HTR-8/SVneo (cell line): ENCODE results near the gene HOXA4.

ENCODE experiments used
- DNase-seq: peaks from one replicate; pipeline ENCODE4 v3.0.0; 2011; ENCODE audit warnings: low spot score, mixed read lengths; ENCODE audit not compliant: insufficient read length
- FAIRE-seq: peaks from 2 replicates; lab custom pipeline; 2011; peaks lifted over from hg19 to GRCh38; lab: Jason Lieb, UNC

Gene HOXA4

DNA sequence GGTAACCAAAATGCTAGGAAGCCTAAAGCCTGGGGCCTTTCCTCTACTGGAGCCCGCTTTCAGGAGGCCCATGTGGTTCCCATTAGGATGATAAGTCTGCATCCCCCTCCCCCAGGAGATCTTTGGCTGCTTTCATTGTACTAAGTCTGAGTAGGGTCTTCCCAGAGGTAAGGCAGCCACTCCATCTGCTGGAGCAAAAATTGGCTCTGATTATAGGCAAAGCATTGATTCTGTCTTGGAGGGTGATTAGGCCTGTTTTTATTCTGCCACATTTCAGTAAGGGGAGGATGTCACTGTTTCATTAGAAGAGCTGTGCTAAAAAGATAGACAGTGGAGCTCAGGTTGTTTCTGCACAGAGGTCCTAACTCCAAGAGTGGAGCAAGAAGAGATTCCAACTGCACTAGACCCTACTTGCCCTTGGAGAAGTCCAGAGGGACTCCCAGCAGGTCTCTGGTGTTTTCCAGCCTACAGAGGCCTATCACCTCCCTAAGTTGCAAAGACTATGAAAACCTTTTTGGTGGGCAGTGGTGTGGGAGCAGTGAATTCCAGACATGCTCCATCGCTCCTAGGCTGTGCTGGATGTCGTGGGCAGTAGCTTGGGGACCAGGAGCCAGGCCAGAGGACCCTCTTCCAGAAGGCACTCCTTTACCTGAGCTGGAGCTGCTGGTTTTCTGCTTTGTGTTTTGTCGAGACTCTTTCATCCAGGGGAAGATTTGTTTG is 20.9 kb downstream of the HOXA4 start:
- DNase-seq = no peak
- no peak for FAIRE-seq

GRCh38 chr7:27108390-27109127 is 22.0 kb downstream of the HOXA4 start:
- DNase-seq (no peak), FAIRE-seq (no peak)

GRCh38 chr7:27107391-27108381 is 22.9 kb downstream of the HOXA4 start:
- DNase-seq (no peak), FAIRE-seq (no peak)

- no peak for DNase-seq
- no peak for FAIRE-seq
These were observed 23.7 kb downstream of the HOXA4 start for GRCh38 chr7:27106901-27107240.

GRCh38 chr7:27106181-27106900 is 24.2 kb downstream of the HOXA4 start:
- FAIRE-seq = no peak
- no peak for DNase-seq

- no peak for FAIRE-seq
- DNase-seq = no peak
These were observed 25.1 kb downstream of the HOXA4 start for GRCh38 chr7:27105301-27106031.

- DNase-seq (no peak), FAIRE-seq (no peak)
These were observed 26.1 kb downstream of the HOXA4 start for GRCh38 chr7:27104341-27105058.

GRCh38 chr7:27103489-27104226 is 26.9 kb downstream of the HOXA4 start:
- FAIRE-seq = no peak
- DNase-seq = no peak

DNA sequence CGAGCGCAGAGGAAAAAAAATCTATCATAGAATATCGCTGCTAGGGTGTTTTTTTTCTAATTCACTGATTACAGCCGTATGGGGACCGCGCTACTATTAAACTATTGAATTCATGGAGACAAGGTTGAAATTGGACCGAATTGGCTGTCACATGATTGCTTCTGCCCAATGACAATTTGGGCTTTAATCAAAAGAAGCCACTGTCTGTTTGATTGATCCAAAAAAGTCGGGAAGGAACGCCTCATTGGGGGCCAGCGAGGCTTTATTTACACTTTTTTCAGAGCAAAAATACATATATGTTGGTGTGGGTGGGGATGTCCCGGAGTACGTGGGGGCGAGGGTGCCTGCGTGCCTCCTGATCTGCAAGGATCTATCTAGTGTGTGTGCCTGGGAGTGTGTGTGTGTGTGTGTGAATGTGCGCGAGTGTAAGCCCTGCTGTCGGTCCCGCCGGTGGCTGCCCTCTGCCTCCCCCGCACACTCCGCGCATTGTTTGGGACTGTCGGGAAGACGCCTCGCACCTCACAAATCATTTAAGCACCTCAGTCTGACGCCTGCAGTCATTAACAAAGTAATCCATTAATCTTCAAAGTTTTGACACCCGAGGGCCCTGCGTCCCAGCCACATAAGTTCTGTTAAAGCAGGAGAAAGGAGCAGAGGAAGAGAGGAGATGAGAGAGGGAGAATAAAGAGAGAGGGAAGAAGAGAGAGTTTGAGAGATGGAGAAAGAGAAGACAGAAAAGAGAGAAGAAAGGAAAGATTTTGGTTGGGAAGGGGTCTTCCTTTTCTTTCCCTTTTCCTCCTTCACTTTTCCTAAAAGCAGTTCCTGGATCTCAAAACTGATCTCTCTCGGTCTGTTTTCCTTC is 27.7 kb downstream of the HOXA4 start, which contains the start of gene HOXA2:
Gene HOXA2, minus strand, starts transcription at position 103 of the 862 bp plus-strand sequence. CDS start 183 bp downstream, outside the sequence.
- no peak for DNase-seq
- no peak for FAIRE-seq

GRCh38 chr7:27101957-27102580 is 28.5 kb downstream of the HOXA4 start:
- DNase-seq = no peak

DNA sequence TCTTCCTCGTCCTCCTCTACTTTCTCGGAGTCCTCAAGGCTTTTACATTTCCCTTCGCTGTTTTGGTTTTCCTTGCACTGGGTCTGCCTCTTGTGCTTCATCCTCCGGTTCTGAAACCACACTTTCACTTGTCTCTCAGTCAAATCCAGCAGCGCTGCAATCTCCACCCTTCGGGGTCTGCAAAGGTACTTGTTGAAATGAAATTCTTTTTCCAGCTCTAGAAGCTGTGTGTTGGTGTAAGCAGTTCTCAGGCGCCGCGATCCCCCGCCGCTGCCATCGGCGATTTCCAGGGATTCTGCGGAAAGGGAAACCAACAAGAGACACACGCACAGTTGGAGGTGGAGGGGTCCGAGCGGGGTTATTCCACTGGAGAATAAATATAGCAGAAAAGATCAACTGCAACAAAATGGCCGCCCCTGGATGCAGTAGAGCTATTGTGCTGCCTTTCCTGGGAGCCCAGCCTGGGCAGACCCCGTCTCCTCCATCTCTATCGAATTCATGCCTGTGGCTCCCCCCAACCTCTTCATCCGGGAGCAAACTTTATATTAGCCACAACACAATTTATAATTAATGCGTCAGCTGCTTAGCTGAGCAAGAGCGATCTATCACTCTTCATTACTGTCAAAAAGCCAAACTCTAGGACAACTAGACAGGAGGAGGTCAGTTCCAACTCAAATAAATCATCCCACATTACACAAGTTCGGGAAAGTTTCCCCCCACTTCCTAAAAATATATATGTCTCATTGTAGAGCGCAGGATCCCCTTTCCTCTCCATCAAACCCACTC is 29.2 kb downstream of the HOXA4 start:
- FAIRE-seq (no peak), DNase-seq (no peak)

More at GRCh38 chr7:27101957-27102580, 28.5 kb downstream of the HOXA4 start:
- no peak for FAIRE-seq

- DNase-seq = no peak
- no peak for FAIRE-seq
These were observed 29.8 kb downstream of the HOXA4 start for GRCh38 chr7:27100694-27101170.

DNA sequence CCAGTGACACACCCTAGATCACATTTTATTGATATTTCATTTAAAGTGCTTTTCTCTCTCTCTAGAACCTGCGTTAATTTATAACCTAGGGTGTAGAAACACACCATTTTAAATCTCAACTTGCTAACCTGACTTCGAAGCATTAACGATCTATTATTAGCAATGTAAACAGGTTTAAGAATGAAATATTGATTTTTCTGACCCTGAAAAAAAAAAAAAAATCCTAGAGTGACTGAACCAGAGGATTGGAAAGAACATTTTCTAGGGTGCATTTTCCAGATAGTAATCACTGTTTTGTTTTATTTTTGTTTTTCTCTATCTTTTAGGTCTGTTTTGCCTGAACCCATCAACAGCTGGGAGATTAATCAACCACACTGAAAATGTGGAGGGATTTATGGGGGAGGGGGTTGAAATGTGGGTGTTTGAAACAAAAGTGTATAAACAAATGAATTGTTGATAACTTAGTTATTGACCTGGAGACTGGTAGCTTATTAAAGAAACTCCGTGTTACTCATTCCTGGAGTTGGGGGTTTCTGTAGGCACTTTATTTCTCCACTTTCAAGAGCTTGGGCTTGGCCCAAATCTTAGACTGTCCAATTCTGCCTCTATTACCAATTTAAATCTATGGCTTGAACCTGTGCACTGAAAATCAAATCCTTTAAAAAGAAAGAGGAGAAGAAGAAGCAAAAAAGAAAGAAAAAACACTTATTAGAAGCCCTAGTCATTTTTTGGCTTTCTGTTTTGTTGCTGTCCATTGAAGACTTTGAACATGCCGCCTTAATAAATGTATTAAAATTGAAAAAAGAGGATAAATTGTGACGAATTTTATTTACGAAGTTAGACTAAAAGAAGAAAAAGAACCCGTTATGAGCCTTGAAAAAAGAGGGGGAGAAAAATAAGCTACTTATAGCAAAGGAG is 30.8 kb downstream of the HOXA4 start:
- no peak for FAIRE-seq

GRCh38 chr7:27098578-27099451 is 31.7 kb downstream of the HOXA4 start:
- no peak for DNase-seq
- no peak for FAIRE-seq

More for the DNA sequence above, 30.8 kb downstream of the HOXA4 start:
- DNase-seq = no peak
